ENCODE data around the gene CYBA.
"Not testable (repeated sequence)": the region's sequence is repeated elsewhere in the genome, so short reads cannot be mapped to it uniquely, and the experiment has no call there.

The CYBA gene

DNA sequence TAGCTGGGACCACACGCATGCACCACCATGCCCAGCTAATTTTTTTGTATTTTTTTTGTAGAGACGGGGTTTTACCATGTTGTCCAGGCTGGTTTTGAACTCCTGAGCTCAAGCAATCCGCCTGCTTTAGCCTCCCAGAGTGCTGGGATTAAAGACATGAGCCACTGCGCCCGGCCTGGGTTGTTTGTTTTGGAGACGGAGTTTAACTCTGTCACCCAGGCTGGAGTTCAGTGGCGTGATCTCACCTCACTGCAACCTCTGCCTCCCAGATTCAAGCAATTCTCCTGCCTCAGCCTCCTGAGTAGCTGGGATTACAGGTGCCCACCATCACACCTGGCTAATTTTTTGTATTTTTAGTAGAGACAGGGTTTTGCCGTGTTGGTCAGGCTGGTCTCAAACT, 41.4 kb downstream of the CYBA start:
- DNase-seq: not testable (repeated sequence)

DNA sequence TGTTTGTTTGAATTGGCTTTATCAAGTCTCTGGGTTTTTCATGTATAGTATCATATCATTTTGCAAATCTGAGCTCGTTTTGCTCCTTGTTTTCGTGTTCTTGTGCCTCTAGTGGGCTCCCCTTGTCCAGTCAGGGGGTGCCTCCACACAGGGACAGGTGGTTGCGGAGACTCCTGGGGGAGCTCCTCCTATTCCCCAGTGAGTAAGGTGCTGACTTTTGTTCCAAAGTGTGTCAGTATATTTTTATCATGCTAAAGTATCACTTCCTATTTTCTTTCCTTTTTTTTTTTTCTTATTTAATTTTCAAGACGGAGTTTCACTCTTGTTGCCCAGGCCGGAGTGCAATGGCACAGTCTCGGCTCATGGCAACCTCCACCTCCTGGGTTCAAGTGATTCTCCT, 42.8 kb downstream of the CYBA start:
- DNase-seq: no peak

DNA sequence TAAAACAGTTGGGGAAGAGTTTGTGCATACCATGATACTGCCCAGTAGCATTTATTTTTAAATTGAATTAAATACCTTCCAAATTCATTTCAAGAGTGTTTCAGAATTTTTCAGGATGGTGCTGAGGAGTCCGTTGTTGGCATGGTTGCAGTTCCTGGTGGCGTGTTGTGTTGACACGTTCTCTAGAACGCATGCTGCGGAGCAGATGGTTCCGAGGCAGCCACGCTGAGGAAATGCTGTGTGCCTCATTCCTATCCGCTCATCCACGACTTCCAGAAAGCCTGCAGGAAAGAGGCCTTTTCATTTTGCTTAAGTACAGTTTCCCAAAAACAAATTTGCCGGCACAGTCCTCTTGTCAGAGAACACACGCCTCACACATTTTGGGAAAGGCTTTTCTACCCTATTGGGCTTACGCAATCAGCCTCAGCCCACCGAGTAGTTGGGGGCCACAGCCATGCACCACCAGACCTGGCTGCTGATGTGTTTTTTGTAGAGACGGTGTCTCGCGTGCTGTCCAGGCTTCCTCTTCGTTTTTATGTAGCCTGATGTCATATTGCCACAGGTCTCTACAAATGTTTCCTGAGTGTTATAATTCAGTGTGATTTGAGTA, 44.6 kb downstream of the CYBA start:
- no peak for DNase-seq

DNA sequence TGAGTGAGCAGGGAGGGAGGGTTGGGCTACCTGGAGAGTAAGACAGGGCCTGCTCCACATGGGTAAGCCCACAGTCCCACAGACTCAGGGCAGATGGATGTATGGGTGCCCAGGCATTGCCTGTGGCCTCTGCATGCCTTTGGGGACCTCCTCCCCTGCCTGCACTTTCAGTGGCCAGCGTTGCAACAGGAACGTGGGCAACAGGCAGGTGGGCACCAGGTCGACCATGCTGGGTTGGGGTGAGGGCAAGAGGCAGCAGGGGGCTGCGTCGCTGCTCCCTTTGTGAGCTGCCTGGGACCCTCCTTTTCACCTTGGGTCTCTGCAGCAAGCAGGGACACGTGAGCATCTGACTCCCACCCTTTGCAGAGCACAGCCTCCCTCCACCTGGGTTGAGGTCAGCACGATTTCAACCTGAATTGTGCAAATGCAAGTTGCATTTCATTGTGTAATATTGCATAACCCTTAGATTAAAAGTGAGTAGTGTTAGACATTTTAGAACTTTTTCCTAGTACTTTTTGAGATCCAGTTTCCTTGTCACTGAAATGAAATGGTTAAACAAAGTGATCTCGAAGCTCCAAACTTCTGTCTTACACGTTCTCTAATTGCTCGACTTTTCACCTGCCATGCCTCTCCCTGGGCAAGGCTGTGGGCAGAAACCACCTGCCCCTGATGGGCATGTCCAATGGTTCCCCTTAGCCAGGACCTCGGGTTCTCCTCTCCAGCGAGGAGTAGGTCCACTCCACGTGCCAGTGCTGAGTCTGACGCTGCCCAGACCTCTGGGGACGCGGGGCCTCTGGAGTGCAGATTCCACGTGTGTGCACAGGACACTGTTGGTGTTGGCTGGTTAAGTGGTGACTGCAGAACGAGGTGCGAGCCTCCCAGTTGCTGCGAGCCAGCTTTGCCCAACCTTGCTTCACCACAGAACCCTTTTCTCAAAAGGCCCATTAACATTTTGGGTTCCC, 45.4 kb downstream of the CYBA start:
- no peak for DNase-seq

DNA sequence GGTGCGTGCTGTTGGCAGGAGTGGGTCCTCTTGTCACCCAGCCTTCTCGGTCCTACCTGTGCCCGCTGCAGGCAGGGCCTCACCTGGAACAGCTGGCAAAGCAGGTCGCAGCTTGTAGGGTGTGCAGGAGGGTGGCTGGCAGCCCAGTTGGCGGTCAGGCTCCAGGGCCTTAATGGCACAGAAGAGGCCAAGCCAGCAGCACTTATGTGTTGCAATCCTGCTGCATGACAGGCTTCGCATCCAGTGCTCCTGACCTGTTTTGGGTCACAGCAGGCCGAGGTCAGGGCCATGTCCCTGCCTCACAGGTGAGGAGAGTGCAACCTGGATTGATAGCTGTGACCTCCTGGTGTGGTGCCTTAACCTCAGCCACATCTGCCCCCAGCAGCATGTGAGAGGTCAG, 48.8 kb downstream of the CYBA start:
- DNase-seq: no peak

DNA sequence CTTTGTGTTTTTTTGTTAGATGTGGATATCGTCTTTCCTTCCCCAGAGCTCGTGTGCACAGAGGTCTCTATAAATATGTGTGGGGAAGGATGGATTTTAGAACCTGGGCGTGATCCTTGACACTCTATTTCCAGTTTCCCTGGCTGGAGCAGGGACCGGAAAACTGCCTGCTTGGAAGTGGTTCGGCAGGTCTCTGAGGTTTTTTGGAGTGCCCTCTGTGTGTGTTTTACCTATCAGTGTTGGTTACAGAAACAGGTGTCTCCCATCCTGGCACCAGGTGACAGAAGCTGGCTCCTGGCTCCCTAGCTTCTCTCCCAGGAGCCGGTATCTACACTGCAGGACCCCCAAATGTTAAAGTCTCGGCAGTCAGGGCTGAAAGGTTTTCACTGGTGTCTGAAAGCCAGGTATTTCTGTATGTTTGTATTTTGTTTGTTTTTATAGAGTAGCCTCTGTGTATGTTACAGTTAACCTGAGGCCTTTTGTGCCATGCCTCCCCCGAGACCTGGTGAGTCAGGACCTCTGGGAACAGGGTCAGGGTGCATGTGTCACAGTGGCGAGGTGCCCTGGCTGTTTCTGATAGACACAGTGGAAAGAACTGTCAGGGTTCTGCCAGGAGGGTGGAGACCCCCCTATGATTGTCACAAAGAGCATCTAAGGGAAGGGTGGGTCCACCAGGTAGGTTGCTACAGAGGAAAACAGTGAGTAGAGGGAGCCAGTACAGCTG, 49.4 kb downstream of the CYBA start:
- DNase-seq: no peak

DNA sequence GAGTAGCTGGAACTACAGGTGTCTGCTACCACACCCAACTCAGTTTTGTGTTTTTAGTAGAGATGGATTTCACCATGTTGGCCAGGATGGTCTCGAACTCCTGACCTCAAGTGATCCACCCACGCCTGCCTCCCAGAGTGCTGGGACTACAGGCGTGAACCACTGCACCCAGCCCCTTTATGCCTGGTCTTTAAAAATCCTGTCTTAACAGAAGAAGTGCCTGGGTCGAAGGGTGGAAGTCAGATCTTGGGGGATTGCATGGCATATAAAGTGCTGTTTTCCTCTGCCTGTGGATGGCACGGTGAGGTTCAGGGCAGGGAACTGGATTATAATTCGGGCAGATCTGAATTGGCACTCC, 50.3 kb downstream of the CYBA start:
- DNase-seq: no peak

DNA sequence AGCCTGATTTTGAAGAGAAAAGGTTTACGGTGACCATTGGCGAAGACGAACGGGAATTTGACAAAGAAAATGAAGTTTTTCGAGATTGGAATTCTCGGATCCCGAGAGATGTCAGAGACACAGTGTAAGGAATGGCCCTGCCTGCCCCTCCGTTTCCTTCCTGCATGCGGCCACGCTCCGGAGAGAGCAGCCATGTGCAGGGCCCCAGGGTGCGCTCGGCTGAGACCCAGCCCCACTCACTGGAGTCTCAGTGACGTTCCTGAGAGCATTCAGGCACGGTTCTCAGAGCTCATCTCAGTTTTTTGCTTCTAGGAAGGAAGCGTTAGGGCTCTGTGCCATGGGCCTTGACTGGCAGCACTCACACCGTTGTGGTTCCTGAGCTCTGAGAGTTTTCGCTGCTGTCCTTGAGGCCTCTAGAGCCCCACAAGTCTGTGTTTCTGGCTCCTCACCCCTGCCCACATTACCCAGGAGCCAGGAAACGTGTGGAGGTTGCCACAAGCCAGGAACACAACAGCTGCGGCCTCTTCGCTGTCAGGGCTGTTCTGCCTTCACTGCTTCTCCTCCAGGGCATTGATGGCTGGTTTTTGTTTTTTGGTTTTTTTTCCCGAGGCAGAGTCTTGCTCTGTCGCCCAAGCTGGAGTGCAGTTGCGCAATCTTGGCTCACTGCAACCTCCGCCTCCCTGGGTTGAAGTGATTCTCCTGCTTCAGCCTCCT, 50.9 kb downstream of the CYBA start:
- DNase-seq: no peak

DNA sequence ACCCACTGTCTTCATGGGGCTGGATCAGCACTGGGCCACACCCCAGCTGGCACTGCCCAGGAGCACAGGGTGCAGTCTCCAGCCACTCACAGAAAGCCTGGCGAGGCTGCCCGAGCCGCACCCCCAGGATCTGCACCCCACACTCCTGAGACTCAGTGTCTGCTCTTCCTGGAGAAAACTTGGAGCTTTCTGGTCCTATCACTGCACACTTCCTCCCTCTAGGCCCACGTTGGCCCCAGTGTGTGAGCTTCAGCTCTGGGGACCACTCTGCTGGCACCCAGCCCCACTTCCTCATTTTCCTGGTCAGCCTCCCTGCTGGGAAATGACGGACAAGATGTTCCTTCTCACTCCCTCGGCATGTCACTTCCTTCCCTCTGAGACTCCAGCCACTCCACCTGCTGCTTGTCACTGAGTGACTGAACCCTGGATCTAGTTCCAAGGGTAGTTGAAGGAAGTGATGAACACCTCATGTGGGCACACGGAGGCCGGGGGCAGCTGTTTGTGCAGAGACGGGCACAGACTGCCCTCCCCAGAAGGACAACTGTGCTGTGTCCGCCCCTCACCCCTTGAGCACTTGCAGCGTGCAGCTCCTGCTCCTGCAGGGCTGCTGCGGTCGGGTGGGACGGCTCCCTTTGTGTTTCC, 51.6 kb downstream of the CYBA start:
- no peak for DNase-seq

DNA sequence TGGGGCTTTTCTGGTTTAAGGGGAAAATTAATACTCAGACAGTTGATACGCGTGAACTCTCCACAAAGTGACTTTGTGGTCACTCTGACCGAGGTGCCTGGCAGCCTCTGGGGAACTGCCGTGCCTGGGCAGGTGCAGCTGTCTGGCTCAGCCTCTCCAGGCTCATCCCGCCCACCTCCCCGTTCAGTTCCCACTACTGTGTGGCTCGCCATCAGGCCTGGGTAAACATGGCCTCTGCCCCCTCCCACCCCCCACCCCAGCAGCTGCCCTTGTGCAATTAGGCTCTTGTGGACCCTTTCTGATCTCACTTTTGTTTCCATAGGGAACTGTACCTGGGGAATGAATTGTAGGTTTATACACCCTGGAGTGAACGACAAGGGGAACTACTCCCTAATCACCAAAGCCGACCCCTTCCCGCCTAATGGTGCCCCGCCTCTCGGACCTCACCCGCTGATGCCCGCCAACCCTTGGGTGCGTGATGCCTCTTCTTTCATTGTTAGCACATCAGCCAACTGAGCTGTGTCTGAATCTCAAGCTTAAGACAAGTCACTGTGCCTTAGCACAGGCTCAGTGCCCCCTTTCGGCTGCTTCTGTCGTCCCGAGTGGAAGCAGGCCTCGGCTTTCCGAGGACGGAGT, 52.9 kb downstream of the CYBA start:
- no peak for DNase-seq

DNA sequence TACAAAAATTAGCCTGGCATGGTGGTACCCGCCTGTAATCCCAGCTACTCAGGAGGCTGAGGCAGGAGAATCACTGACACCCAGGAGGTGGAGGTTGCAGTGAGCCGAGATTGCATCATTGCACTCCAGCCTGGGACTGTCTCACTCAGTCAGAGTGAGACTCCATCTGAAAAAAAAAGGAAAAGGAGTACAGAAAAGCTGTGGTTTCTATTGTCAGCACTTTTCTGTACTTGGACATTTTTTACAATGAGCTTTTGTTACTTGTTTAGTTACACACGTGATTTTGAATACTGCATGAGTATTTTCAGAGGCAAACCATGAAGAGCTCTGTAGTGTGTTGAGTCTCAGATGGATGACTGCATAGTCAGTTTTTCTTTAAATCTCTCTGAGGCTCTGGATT, 54.4 kb downstream of the CYBA start:
- DNase-seq: no peak

DNA sequence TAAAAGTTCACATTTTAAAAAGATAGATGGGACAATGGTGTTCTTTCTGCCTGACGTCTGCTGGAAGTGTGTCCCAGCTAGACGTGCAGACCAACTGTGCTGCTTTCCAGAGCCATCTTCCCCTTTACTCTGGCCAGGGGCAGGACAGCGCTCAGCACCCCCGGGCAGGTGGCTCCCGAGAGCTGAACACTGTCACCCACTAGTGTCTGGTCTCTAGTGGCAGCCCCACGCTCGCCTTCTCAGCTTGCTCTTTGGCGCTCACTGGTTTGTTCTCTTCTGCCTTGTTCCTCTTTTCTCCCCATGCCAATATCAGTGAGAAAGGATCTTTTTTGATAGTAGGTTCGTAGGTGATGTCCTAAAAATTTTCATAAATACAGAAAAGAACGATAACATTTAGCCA, 54.9 kb downstream of the CYBA start:
- no peak for DNase-seq

DNA sequence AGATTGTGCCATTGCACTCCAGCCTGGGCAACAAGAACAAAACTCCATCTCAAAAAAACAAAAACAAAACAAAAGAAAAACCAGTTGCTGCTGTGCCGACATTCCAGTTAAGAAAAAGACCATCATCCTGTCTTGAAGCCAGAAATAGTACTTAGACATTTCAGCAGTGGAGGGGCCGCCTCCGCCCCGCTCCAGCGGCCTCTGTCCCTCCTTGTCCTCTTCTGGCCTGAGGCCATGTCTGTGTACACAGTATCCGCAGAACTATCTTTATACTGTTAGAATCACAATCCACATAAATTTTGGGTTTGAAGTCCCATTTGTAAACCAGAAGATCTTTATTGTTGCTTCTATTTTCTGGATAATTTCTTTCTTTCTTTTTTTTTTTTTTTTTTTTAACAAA, 55.8 kb downstream of the CYBA start:
- no peak for DNase-seq

DNA sequence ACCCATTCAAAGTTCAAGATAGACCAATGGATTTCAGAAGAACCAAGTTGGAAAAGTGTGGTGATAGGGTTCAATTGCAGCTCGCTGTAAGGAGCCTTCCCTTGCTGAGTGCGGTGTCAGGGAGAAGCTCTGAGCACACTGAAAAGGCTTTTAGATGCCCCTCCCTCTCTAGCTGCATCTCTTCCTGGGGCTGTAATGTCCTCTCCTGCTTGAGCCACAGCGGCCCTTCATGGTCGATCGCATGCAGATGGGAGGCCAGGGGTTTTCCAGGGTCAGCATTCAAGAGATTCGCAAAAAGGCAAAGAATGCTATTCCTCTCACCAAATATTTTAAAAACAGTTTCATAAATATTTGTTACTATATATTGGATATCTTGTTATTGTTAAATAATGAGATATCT, 56.9 kb downstream of the CYBA start:
- DNase-seq: no peak

DNA sequence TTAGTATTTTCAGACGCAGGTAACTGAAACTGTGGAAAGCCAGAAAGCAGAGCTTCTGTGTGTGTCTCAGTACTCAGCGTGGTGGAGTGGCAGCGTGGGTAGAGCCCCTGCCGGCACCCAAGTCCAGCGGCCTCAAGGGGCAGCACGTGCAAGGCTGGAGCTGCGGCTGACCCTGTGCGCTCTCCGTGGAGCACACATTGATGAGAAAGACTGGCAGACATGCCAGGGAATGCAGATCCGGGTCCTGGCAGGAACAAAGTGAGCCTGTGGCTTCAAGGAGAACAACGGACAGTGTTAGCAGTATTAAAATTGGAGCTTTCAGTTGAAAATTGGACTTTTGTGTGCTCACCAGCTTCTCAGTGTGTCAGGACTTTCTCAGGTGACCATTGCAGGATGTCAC, 57.4 kb downstream of the CYBA start:
- no peak for DNase-seq

All from DMS53 (cell line).